Hematopoietic multipotent progenitor cell treated with erythropoietin and hydrocortisone succinate and interleukin-3 and kit ligand, for 6 days (in vitro differentiated cells): ENCODE data around the gene P4HA3.
"Not testable (repeated sequence)": the region's sequence is repeated elsewhere in the genome, so short reads cannot be mapped to it uniquely, and the experiment has no call there.

Experiments
- DNase-seq: peaks from one replicate; pipeline ENCODE4 v3.0.0-alpha.2; 2015

The P4HA3 gene

GRCh38 chr11:74311352-74311926 lies at the start of gene P4HA3:
Gene P4HA3, minus strand, starts transcription at chr11:74311640. Its CDS starts 29 bp downstream, at chr11:74311611.
- peak; percentile 81 for DNase-seq

GRCh38 chr11:74357449-74357848 lies 46.0 kb upstream of the P4HA3 start:
- no peak for DNase-seq

GRCh38 chr11:74355626-74356025 lies 44.2 kb upstream of the P4HA3 start:
- no peak for DNase-seq

- DNase-seq: no peak
Observed at GRCh38 chr11:74354036-74354435, 42.6 kb upstream of the P4HA3 start.

GRCh38 chr11:74347381-74347780 lies 35.9 kb upstream of the P4HA3 start:
- DNase-seq: no peak

- DNase-seq: no peak
Observed at GRCh38 chr11:74345420-74345819, 34.0 kb upstream of the P4HA3 start.

GRCh38 chr11:74341921-74342320 lies 30.5 kb upstream of the P4HA3 start:
- DNase-seq: no peak

- DNase-seq: no peak
Observed at GRCh38 chr11:74339619-74340018, 28.2 kb upstream of the P4HA3 start.

GRCh38 chr11:74338963-74339362 lies 27.5 kb upstream of the P4HA3 start:
- DNase-seq: no peak

- no peak for DNase-seq
Observed at GRCh38 chr11:74333193-74333592, 21.8 kb upstream of the P4HA3 start.

GRCh38 chr11:74332291-74332690 lies 20.9 kb upstream of the P4HA3 start:
- DNase-seq: peak; percentile 53

- DNase-seq: not testable (repeated sequence)
Observed at GRCh38 chr11:74331000-74331399, 19.6 kb upstream of the P4HA3 start.

GRCh38 chr11:74330075-74330858 lies 18.8 kb upstream of the P4HA3 start:
- peak; percentile 92 for DNase-seq

- DNase-seq: no peak
Observed at GRCh38 chr11:74327076-74327475, 15.6 kb upstream of the P4HA3 start.

- DNase-seq: no peak
Observed at GRCh38 chr11:74326665-74327064, 15.2 kb upstream of the P4HA3 start.

GRCh38 chr11:74325649-74326645 lies 14.5 kb upstream of the P4HA3 start:
- DNase-seq: peak; percentile 27

- no peak for DNase-seq
Observed at GRCh38 chr11:74322667-74323066, 11.2 kb upstream of the P4HA3 start.

- DNase-seq: peak; percentile 69
Observed at GRCh38 chr11:74321487-74322188, 10.2 kb upstream of the P4HA3 start.

GRCh38 chr11:74320538-74320937 lies 9.1 kb upstream of the P4HA3 start:
- no peak for DNase-seq

GRCh38 chr11:74319139-74319816 lies 7.8 kb upstream of the P4HA3 start:
- no peak for DNase-seq

- DNase-seq: no peak
Observed at GRCh38 chr11:74318241-74318932, 6.9 kb upstream of the P4HA3 start.
